Fibroblast of lung (primary cell): ENCODE data around the gene COL4A1. TPM values are rescaled to one million over a fixed set of nuclear protein-coding genes. Genes with fewer than 3 reads are reported as not detected.

Experiments
- DNase-seq, 2 donors: peaks; one replicate each; pipeline versions ENCODE4 v3.0.0 to v3.0.0-alpha.2; 2010; ENCODE audit warnings: low read depth in 2 of 2
- H2AFZ ChIP-seq: 2 replicates; pipeline ENCODE4 v1.5.1; 2012; ENCODE audit warnings: low read length, control low read depth, inconsistent platforms
- H3K27ac ChIP-seq: 2 replicates; pipeline ENCODE4 v1.5.1; 2011; ENCODE audit warnings: low read length, control low read depth; ENCODE audit not compliant: insufficient read depth
- H3K27me3 ChIP-seq: 2 replicates; pipeline ENCODE4 v1.5.1; 2011; ENCODE audit warnings: mild to moderate bottlenecking, low read length; ENCODE audit not compliant: control insufficient read depth, insufficient read depth
- H3K36me3 ChIP-seq: 2 replicates; pipeline ENCODE4 v1.5.1; 2011; ENCODE audit warnings: low read length; ENCODE audit not compliant: control insufficient read depth, insufficient read depth
- H3K4me1 ChIP-seq: 2 replicates; pipeline ENCODE4 v1.5.1; 2011; ENCODE audit warnings: low read length; ENCODE audit not compliant: control insufficient read depth, insufficient read depth; ENCODE audit errors: extremely low read depth
- H3K4me2 ChIP-seq: 2 replicates; pipeline ENCODE4 v1.5.1; 2011; ENCODE audit warnings: low read length, control low read depth; ENCODE audit not compliant: insufficient read depth; ENCODE audit errors: extremely low read depth
- H3K4me3 ChIP-seq, 4 experiments: fragments of 200-600 bp in 1 of 4; sonication (generic) in 1 of 4; replicated peaks in 1 of 4; 2 replicates each; pipeline ENCODE4 v1.5.1; 2011 to 2016; ENCODE audit warnings: low read length in 4 of 4, low read depth in 3 of 4, mild to moderate bottlenecking in 3 of 4, control low read depth in 2 of 4, inconsistent platforms in 1 of 4, mixed read lengths in 1 of 4; ENCODE audit not compliant: insufficient read depth in 1 of 4; ENCODE audit errors: control extremely low read depth in 1 of 4
- H3K79me2 ChIP-seq: 2 replicates; pipeline ENCODE4 v1.5.1; 2012; ENCODE audit warnings: mild to moderate bottlenecking, low read length, inconsistent platforms; ENCODE audit not compliant: control insufficient read depth, insufficient read depth
- H3K9ac ChIP-seq: 2 replicates; pipeline ENCODE4 v1.5.1; 2011; ENCODE audit warnings: mild to moderate bottlenecking, low read length, control low read depth; ENCODE audit not compliant: insufficient read depth
- H3K9me3 ChIP-seq: 2 replicates; pipeline ENCODE4 v1.5.1; 2012; ENCODE audit warnings: low read depth, low read length; ENCODE audit not compliant: control insufficient read depth, insufficient read depth
- H4K20me1 ChIP-seq: 2 replicates; pipeline ENCODE4 v1.5.1; 2011; ENCODE audit warnings: low read length; ENCODE audit not compliant: control insufficient read depth, insufficient read depth; ENCODE audit errors: extremely low read depth
- CTCF ChIP-seq, 2 donors: IDR thresholded peaks in 1 of 2; conservative IDR thresholded peaks in 1 of 2; 1 replicate in 1 of 2; 2 replicates in 1 of 2; pipeline ENCODE4 v1.5.1; 2011 to 2012; ENCODE audit warnings: low read length in 2 of 2, control low read depth in 1 of 2, inconsistent platforms in 1 of 2, low read depth in 1 of 2, mild to moderate bottlenecking in 1 of 2
- EZH2 ChIP-seq: IDR thresholded peaks from 2 replicates; pipeline ENCODE4 v1.5.1; 2012; ENCODE audit warnings: low read length, control low read depth, mild to moderate bottlenecking; ENCODE audit errors: missing control alignments
- polyA plus RNA-seq, 2 donors: library from polyadenylated mRNA; depleted of rRNA in 1 of 2; stranded (reverse) in 1 of 2; unstranded in 1 of 2; fragments of >200 nt; gene quantifications; 2 replicates each; pipeline ENCODE4 v1.2.1, GENCODE V29; 2011 to 2012; ENCODE audit warnings: missing spikeins in 1 of 2
- total RNA-seq: library from RNA; depleted of rRNA; stranded (reverse); fragments of >200 nt; gene quantifications from 2 replicates; pipeline ENCODE4 v1.2.1, GENCODE V29; 2014

COL4A1 gene
- total and polyA plus RNA-seq, 2 donors (not counting 1 experiment from before 2014, with no cell fraction given): 34.0 to 607 TPM

GRCh38 chr13:110248449-110249143 lies 58.4 kb downstream of the COL4A1 start:
- H3K4me2 ChIP-seq: no peak overlapping the region
- no peaks in the 10 kb centered on the region for H4K20me1 ChIP-seq
- no peaks in the 10 kb centered on the region for H3K27me3 ChIP-seq
- no peak for DNase-seq
- H3K4me1 ChIP-seq: peaks cover 47% of the 10 kb centered on the region
- TF ChIP-seq EZH2: no peak
- TF ChIP-seq CTCF (conservative IDR thresholded peaks at IDR 0.05 in 1 of 2, IDR thresholded peaks at IDR 0.05 in 1 of 2; ENCODE audit: low read depth in 1 of 2, low read length in 2 of 2): no peak
- H3K79me2 ChIP-seq: peaks cover 20% of the 10 kb centered on the region
- H3K9ac ChIP-seq: peak overlapping the region; percentile 53
- peak overlapping the region; percentile 82 for H3K27ac ChIP-seq
- no peak overlapping the region for H2AFZ ChIP-seq
- H3K36me3 ChIP-seq: no peaks in the 10 kb centered on the region
- no peak overlapping the region for H3K4me3 ChIP-seq
- no peaks in the 10 kb centered on the region for H3K9me3 ChIP-seq

GRCh38 chr13:110246530-110246929 lies 60.4 kb downstream of the COL4A1 start:
- Histone ChIP-seq H4K20me1 (no peaks in the 10 kb centered on the region), H3K4me2 (no peak overlapping the region), H3K27me3 (no peaks in the 10 kb centered on the region), H3K9ac (no peak overlapping the region), H3K4me3 (no peak overlapping the region), H3K79me2 (peaks cover 19% of the 10 kb centered on the region), H3K9me3 (no peaks in the 10 kb centered on the region), H3K36me3 (no peaks in the 10 kb centered on the region), H3K27ac (peak overlapping the region; percentile 82), H2AFZ (no peak overlapping the region), H3K4me1 (peaks cover 45% of the 10 kb centered on the region)
- TF ChIP-seq EZH2 (no peak), CTCF (conservative IDR thresholded peaks at IDR 0.05 in 1 of 2, IDR thresholded peaks at IDR 0.05 in 1 of 2; ENCODE audit: low read depth in 1 of 2, low read length in 2 of 2) (no peak)
- no peak for DNase-seq

GRCh38 chr13:110245416-110245899 lies 61.5 kb downstream of the COL4A1 start:
- peak overlapping the region; percentile 24 for H3K9ac ChIP-seq
- H3K27me3 ChIP-seq: no peaks in the 10 kb centered on the region
- DNase-seq: peak; percentile 68 to 72
- H3K4me3 ChIP-seq: no peak overlapping the region
- no peak for TF ChIP-seq EZH2
- H3K4me2 ChIP-seq: no peak overlapping the region
- H3K79me2 ChIP-seq: peaks cover 13% of the 10 kb centered on the region
- H3K36me3 ChIP-seq: no peaks in the 10 kb centered on the region
- H3K27ac ChIP-seq: peak overlapping the region; percentile 0
- H3K4me1 ChIP-seq: peaks cover 34% of the 10 kb centered on the region
- no peak overlapping the region for H2AFZ ChIP-seq
- H3K9me3 ChIP-seq: no peaks in the 10 kb centered on the region
- H4K20me1 ChIP-seq: no peaks in the 10 kb centered on the region
